OCI-LY3 (cell line): ENCODE data around the gene VPS13D.

Source experiments
- H2AFZ ChIP-seq: fragments of 200-600, 300-600 bp; shearing (Covaris generic); 2 replicates; pipeline ENCODE4 v1.6.0; 2014; ENCODE audit warnings: antibody characterized with exemption, low read depth, low read length
- H3K27ac ChIP-seq: fragments of 200-600, 300-600 bp; sonication (generic); 2 replicates; pipeline ENCODE4 v1.5.1; 2014; ENCODE audit warnings: mild to moderate bottlenecking, low read length, moderate library complexity, mixed read lengths
- H3K27me3 ChIP-seq: fragments of 200-600, 300-600 bp; sonication (generic); 2 replicates; pipeline ENCODE4 v1.6.1; 2014; ENCODE audit warnings: low read depth, low read length, mixed read lengths
- H3K36me3 ChIP-seq: fragments of 200-600, 300-600 bp; sonication (generic); replicated peaks from 2 replicates; pipeline ENCODE3; 2014; ENCODE audit warnings: low read depth, low read length, mixed read lengths
- H3K4me1 ChIP-seq: fragments of 300-600, 200-600 bp; sonication (generic); 2 replicates; pipeline ENCODE4 v1.6.1; 2014; ENCODE audit warnings: low read length, mixed read lengths
- H3K4me2 ChIP-seq: fragments of 200-600, 300-600 bp; sonication (generic); 2 replicates; pipeline ENCODE4 v1.6.1; 2014; ENCODE audit warnings: low read length, mixed read lengths
- H3K4me3 ChIP-seq: fragments of 300-600, 200-600 bp; sonication (generic); 2 replicates; pipeline ENCODE4 v1.5.1; 2014; ENCODE audit warnings: antibody characterized with exemption, mild to moderate bottlenecking, low read length, moderate library complexity
- H3K79me2 ChIP-seq: fragments of 300-600, 200-600 bp; shearing (Covaris generic); 2 replicates; pipeline ENCODE4 v1.6.1; 2014; ENCODE audit warnings: mild to moderate bottlenecking, low read length, mixed read lengths
- H3K9ac ChIP-seq: fragments of 300-600, 200-600 bp; shearing (Covaris generic); 2 replicates; pipeline ENCODE4 v1.6.0; 2014; ENCODE audit warnings: mild to moderate bottlenecking, low read length, moderate library complexity
- H3K9me3 ChIP-seq: fragments of 200-600, 300-600 bp; shearing (Covaris generic); 2 replicates; pipeline ENCODE4 v1.6.1; 2014; ENCODE audit warnings: low read length, mixed read lengths; ENCODE audit not compliant: insufficient read depth
- H4K20me1 ChIP-seq: fragments of 200-600, 300-600 bp; sonication (generic); 2 replicates; pipeline ENCODE4 v1.6.1; 2016; ENCODE audit warnings: low read length, mixed read lengths; ENCODE audit not compliant: insufficient read depth
- CTCF ChIP-seq: fragments of 200-600, 300-600 bp; sonication (generic); IDR thresholded peaks from 2 replicates; pipeline ENCODE4 v1.5.1; 2014; ENCODE audit warnings: antibody characterized with exemption, low read length, low read depth
- EZH2phosphoT487 ChIP-seq: fragments of 200-600 bp; shearing (Covaris generic); IDR thresholded peaks from 2 replicates; pipeline ENCODE4 v1.6.1; 2018; ENCODE audit warnings: antibody characterized with exemption, mixed run types, low read depth

Gene VPS13D

GRCh38 chr1:12462586-12462985 lies 232.8 kb downstream of the VPS13D start:
- Histone ChIP-seq H3K27ac (no peak overlapping the region), H3K27me3 (no peaks in the 10 kb centered on the region), H3K4me2 (no peak overlapping the region), H3K4me1 (peaks cover 12% of the 10 kb centered on the region), H3K79me2 (no peaks in the 10 kb centered on the region), H4K20me1 (no peaks in the 10 kb centered on the region), H3K4me3 (no peak overlapping the region), H3K9me3 (no peaks in the 10 kb centered on the region), H3K36me3 (no peaks in the 10 kb centered on the region), H2AFZ (no peak overlapping the region), H3K9ac (no peak overlapping the region)
- TF ChIP-seq EZH2phosphoT487 (no peak), CTCF (no peak)

DNA sequence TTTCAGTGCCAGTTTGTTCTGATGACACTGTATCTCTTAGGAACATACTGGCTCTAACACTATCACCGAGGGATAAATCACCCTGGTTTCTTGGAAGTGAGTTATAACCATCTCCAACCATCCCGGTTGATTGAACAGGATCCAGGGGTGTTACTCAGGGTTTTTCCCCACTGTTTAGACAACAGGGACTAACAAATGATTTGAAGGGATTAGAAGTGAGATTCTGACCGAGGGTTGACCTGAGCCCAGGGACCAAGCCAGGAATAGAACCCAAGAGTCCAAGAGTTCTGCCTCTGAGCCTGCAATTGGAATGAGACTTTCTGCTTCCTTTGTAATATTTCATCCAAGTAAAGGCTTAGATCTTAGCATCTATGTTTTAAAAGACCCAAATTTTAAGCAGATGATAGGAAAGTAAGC lies 234.2 kb downstream of the VPS13D start:
- no peak overlapping the region for H3K9ac ChIP-seq
- H3K27me3 ChIP-seq: no peaks in the 10 kb centered on the region
- H3K4me1 ChIP-seq: peaks cover 20% of the 10 kb centered on the region
- no peak overlapping the region for H3K4me2 ChIP-seq
- TF ChIP-seq CTCF: no peak
- no peak for TF ChIP-seq EZH2phosphoT487
- H2AFZ ChIP-seq: no peak overlapping the region
- no peaks in the 10 kb centered on the region for H3K79me2 ChIP-seq
- no peak overlapping the region for H3K27ac ChIP-seq
- H4K20me1 ChIP-seq: no peaks in the 10 kb centered on the region
- no peaks in the 10 kb centered on the region for H3K9me3 ChIP-seq
- no peak overlapping the region for H3K4me3 ChIP-seq
- H3K36me3 ChIP-seq: no peaks in the 10 kb centered on the region

GRCh38 chr1:12464598-12465056 lies 234.8 kb downstream of the VPS13D start:
- no peak overlapping the region for H3K9ac ChIP-seq

DNA sequence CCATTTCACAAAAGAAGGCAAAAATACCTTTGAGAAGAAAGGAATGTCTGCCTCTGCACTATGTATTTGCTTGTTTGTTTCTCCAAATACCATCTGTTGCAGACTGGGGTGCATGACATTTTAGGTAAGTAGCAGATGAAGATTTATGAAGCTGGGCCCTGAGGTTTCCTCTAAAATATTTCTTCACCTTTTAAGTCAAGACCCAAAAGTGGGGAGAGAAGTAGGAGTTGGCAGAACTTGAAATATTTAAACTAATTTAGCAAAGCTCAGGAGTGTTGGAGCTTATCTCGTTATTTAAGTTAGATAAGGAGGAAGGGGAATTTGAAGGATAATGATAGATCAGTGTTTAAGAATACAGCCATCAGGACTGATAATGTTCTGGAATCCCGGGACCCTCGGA lies 235.3 kb downstream of the VPS13D start:
- H2AFZ ChIP-seq: no peak overlapping the region
- peaks cover 20% of the 10 kb centered on the region for H3K4me1 ChIP-seq
- H3K9ac ChIP-seq: no peak overlapping the region
- no peaks in the 10 kb centered on the region for H4K20me1 ChIP-seq
- no peak for TF ChIP-seq CTCF
- no peak for TF ChIP-seq EZH2phosphoT487
- H3K9me3 ChIP-seq: no peaks in the 10 kb centered on the region
- no peak overlapping the region for H3K4me3 ChIP-seq
- H3K79me2 ChIP-seq: no peaks in the 10 kb centered on the region
- H3K4me2 ChIP-seq: no peak overlapping the region
- H3K36me3 ChIP-seq: no peaks in the 10 kb centered on the region
- no peaks in the 10 kb centered on the region for H3K27me3 ChIP-seq
- H3K27ac ChIP-seq: no peak overlapping the region

More at GRCh38 chr1:12464598-12465056, 234.8 kb downstream of the VPS13D start:
- Histone ChIP-seq H3K9me3 (no peaks in the 10 kb centered on the region), H4K20me1 (no peaks in the 10 kb centered on the region), H2AFZ (no peak overlapping the region), H3K4me3 (no peak overlapping the region), H3K79me2 (no peaks in the 10 kb centered on the region), H3K27ac (no peak overlapping the region), H3K27me3 (no peaks in the 10 kb centered on the region), H3K36me3 (no peaks in the 10 kb centered on the region), H3K4me1 (peaks cover 20% of the 10 kb centered on the region), H3K4me2 (no peak overlapping the region)
- TF ChIP-seq CTCF (no peak), EZH2phosphoT487 (no peak)
